Parathyroid adenoma (tissue), 2 donors: ENCODE measurements around the gene SKOR1.

ENCODE experiments used
- H2AFZ ChIP-seq: fragments of 300-600 bp; sonication (generic); one replicate; pipeline ENCODE4 v1.7.0; 2017; ENCODE audit warnings: antibody characterized with exemption, mild to moderate bottlenecking
- H3K27ac ChIP-seq: fragments of 300-600 bp; sonication (generic); one replicate; pipeline ENCODE4 v1.7.0; 2017
- H3K27me3 ChIP-seq: fragments of 300-600 bp; sonication (generic); one replicate; pipeline ENCODE4 v1.7.0; 2017; ENCODE audit warnings: low read length; ENCODE audit not compliant: control insufficient read depth, insufficient read depth
- H3K36me3 ChIP-seq: fragments of 300-600 bp; sonication (generic); one replicate; pipeline ENCODE4 v1.7.0; 2017; ENCODE audit warnings: low read length; ENCODE audit not compliant: control insufficient read depth, insufficient read depth
- H3K4me1 ChIP-seq: fragments of 300-600 bp; sonication (generic); one replicate; pipeline ENCODE4 v1.7.0; 2017; ENCODE audit warnings: control low read depth
- H3K4me2 ChIP-seq: fragments of 300-600 bp; sonication (generic); one replicate; pipeline ENCODE4 v1.7.0; 2017; ENCODE audit warnings: low read length
- H3K4me3 ChIP-seq: fragments of 300-600 bp; sonication (generic); one replicate; pipeline ENCODE4 v1.7.0; 2017; ENCODE audit warnings: low read depth, low read length
- H3K79me2 ChIP-seq: fragments of 300-600 bp; sonication (generic); one replicate; pipeline ENCODE4 v1.7.0; 2017; ENCODE audit warnings: control low read depth
- H3K9ac ChIP-seq: fragments of 300-600 bp; sonication (generic); one replicate; pipeline ENCODE4 v1.7.0; 2017; ENCODE audit warnings: mild to moderate bottlenecking
- H3K9me3 ChIP-seq: fragments of 300-600 bp; sonication (generic); one replicate; pipeline ENCODE4 v1.7.0; 2017; ENCODE audit warnings: low read length; ENCODE audit not compliant: control insufficient read depth
- TF ChIP-seq, protein P1 (sequence below): fragments of 300-600 bp; sonication (generic); IDR thresholded peaks from one replicate; pipeline ENCODE4 v1.7.0; 2017; ENCODE audit warnings: antibody characterized with exemption, mild to moderate bottlenecking
- donor health status: primary hyperparathyroidism.

Gene SKOR1

DNA sequence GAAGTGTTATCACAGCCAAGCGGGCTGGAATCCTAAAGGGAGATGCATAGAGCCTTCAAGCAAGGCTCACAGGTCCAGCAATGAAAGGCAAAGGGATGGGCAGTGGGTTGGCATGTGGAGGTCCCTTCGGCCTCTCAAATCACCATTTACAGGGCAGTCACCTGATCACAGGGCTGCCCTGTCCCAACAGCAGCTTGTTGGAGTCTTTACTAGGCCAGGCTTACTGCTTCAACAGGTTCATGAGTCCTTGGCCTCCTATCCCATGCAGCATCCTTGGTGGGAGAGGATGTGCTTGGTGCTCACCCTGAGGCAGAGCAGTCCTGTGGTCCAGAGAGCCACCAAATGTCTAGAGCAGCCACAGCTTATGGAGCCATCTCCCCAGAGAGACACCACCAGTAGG is 24.2 kb upstream of the SKOR1 start:
- H3K4me3 ChIP-seq: no peak overlapping the region
- peaks cover 18% of the 10 kb centered on the region for H3K4me1 ChIP-seq
- TF ChIP-seq, protein P1, sequence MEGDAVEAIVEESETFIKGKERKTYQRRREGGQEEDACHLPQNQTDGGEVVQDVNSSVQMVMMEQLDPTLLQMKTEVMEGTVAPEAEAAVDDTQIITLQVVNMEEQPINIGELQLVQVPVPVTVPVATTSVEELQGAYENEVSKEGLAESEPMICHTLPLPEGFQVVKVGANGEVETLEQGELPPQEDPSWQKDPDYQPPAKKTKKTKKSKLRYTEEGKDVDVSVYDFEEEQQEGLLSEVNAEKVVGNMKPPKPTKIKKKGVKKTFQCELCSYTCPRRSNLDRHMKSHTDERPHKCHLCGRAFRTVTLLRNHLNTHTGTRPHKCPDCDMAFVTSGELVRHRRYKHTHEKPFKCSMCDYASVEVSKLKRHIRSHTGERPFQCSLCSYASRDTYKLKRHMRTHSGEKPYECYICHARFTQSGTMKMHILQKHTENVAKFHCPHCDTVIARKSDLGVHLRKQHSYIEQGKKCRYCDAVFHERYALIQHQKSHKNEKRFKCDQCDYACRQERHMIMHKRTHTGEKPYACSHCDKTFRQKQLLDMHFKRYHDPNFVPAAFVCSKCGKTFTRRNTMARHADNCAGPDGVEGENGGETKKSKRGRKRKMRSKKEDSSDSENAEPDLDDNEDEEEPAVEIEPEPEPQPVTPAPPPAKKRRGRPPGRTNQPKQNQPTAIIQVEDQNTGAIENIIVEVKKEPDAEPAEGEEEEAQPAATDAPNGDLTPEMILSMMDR: no peak
- H3K9me3 ChIP-seq: no peaks in the 10 kb centered on the region
- H3K36me3 ChIP-seq: no peaks in the 10 kb centered on the region
- no peak overlapping the region for H3K9ac ChIP-seq
- no peak overlapping the region for H3K27ac ChIP-seq
- no peaks in the 10 kb centered on the region for H3K27me3 ChIP-seq
- no peaks in the 10 kb centered on the region for H3K79me2 ChIP-seq
- H2AFZ ChIP-seq: no peak overlapping the region
- H3K4me2 ChIP-seq: no peak overlapping the region

DNA sequence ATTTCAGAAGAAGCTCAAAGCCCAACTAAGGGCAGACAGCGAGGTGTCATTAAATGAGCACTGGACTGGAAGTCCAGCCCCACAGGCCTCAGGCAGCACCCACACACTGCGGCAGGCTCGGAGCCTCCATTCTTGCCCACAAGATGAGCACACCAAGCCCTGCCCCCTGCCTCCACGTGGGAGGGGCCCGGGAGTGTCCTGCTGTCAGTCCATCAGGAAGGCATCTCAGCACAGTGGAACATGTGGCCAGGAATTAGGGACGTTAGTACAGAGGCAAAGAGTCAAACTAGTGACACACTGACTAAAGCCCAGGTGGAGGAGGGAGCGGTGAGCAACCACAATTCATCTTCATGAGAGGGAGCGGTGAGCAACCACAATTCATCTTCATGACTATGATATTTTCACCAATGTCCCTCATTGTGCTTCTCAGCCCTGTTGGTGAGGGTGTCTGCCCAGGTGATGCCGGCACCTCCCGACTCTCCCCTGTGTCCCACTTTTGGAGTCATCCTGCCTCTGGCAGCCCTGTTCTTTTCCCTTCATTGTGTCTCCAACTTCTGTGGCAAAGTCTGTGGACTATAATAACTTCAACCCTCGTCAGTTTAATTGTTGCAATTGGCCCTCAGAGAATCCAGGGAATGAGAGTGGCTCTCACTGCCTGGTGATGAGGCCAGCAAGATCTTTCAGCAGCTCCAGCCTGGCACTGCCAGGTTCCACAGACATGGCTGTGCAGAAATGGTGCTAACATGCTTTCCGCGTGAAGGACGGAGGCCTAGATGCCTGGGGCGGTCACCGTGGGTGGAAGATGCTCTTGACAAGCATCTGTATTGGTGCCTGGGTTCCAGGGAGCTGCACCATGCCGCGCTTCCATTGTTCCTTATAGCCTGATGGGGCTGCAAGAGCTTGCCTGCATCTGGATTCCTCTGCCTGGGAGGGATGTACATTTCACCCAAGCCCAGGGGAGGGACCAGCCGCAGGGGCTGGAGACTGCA is 23.1 kb upstream of the SKOR1 start:
- Histone ChIP-seq H2AFZ (no peak overlapping the region), H3K4me2 (no peak overlapping the region), H3K9me3 (no peaks in the 10 kb centered on the region), H3K4me3 (no peak overlapping the region), H3K4me1 (peaks cover 18% of the 10 kb centered on the region), H3K9ac (no peak overlapping the region), H3K27ac (no peak overlapping the region), H3K36me3 (no peaks in the 10 kb centered on the region), H3K27me3 (no peaks in the 10 kb centered on the region), H3K79me2 (no peaks in the 10 kb centered on the region)
- TF ChIP-seq, protein P1: no peak

DNA sequence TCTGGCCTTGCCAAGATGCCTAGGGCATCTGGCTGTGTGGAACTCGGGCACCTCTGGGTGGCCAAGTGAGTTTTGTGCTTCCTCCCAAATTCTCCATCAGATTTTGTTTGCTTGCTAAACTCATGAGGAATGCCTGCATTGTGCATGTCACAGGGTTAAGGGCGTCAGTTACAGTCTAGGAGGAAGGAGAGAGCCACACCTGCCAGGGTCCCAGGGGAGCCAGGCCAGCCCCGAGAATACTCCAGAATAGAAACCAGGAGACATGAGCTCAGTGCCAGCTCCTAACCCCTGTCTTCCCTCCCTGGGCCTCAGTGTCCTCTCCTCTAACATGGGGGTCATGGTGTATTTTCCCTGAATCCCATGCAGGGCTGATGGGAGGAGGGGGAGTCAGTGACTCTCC is 22.0 kb upstream of the SKOR1 start:
- H3K27me3 ChIP-seq: no peaks in the 10 kb centered on the region
- no peak overlapping the region for H2AFZ ChIP-seq
- no peaks in the 10 kb centered on the region for H3K79me2 ChIP-seq
- TF ChIP-seq, protein P1: no peak
- no peak overlapping the region for H3K4me2 ChIP-seq
- H3K9me3 ChIP-seq: no peaks in the 10 kb centered on the region
- H3K4me1 ChIP-seq: peaks cover 18% of the 10 kb centered on the region
- no peak overlapping the region for H3K27ac ChIP-seq
- H3K36me3 ChIP-seq: no peaks in the 10 kb centered on the region
- H3K9ac ChIP-seq: no peak overlapping the region
- H3K4me3 ChIP-seq: no peak overlapping the region

DNA sequence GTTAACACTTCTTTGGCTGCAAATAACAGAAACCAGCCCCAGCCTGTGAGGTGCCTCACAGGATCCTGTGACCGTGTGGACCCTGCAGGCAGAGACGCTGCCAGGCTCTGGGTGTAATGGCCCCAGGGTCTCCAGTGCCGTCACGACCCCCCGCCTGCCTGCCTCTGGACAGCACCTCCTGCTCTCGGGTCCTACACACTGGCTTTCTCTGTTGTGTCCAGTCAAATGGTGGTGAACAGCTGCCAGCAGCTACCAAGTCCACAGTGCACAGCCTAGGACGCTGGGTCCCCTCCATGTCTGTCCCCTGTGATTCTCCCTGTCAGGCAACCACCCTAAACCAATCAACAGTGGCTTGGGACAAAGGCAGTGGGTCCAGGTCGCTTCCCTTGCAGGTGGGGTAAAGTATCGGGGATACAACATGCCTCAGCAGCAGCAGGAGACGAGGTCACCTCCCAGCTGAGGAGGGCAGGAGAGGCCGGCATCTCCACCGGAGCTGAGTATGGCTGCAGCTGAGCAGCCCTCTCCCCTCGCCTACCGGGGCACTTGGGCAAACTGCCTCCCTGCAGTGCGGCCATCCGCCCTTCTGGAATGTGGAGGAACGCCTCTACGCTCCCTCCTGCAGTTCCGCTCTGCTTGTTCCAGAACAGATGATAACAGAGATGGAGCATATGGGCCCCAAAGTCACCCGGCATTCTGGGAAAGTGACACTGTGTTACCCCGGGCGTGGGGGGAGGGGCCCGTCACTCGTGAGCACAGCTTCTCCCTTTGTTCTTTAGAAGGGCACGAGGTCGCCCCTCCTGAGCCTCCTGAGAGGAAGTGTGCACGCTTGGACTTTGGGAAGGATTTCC is 21.1 kb upstream of the SKOR1 start:
- H2AFZ ChIP-seq: peak overlapping the region; percentile 50
- peaks cover 18% of the 10 kb centered on the region for H3K4me1 ChIP-seq
- H3K36me3 ChIP-seq: no peaks in the 10 kb centered on the region
- no peaks in the 10 kb centered on the region for H3K27me3 ChIP-seq
- peak overlapping the region; percentile 41 for H3K4me2 ChIP-seq
- no peaks in the 10 kb centered on the region for H3K9me3 ChIP-seq
- TF ChIP-seq, protein P1: no peak
- H3K4me3 ChIP-seq: peak overlapping the region; percentile 23
- H3K9ac ChIP-seq: no peak overlapping the region
- peak overlapping the region; percentile 49 for H3K27ac ChIP-seq
- H3K79me2 ChIP-seq: no peaks in the 10 kb centered on the region
